Esophagus muscularis mucosa (tissue), 4 donors: ENCODE results near the gene ZDHHC19. TPM values are rescaled to one million over a fixed set of nuclear protein-coding genes. Genes with fewer than 3 reads are reported as not detected.

Source experiments
- DNase-seq: peaks from one replicate; pipeline ENCODE4 v3.0.0-alpha.2; 2017; ENCODE audit errors: extremely low spot score
- H3K27ac ChIP-seq, 4 donors: fragments of 200-600 bp; sonication (generic); replicated peaks in 1 of 4; 1 replicate in 3 of 4; 2 replicates in 1 of 4; pipeline ENCODE4 v1.5.1; 2016 to 2019; ENCODE audit warnings: mild to moderate bottlenecking in 1 of 4
- H3K27me3 ChIP-seq, 4 donors: fragments of 200-600 bp; sonication (generic); one replicate each; pipeline versions ENCODE4 v1.5.1 to v1.6.0; 2016 to 2019
- H3K36me3 ChIP-seq, 4 donors: fragments of 200-600 bp; sonication (generic); one replicate each; pipeline ENCODE4 v1.5.1; 2016 to 2019
- H3K4me1 ChIP-seq, 4 donors: fragments of 200-600 bp; sonication (generic); one replicate each; pipeline ENCODE4 v1.5.1; 2016 to 2019
- H3K4me3 ChIP-seq, 4 donors: fragments of 200-600 bp; sonication (generic); 1 replicate in 2 of 4; 2 replicates in 2 of 4; pipeline ENCODE4 v1.5.1; 2016 to 2019; ENCODE audit warnings: mild to moderate bottlenecking in 4 of 4, moderate library complexity in 1 of 4
- H3K9me3 ChIP-seq, 4 donors: fragments of 200-600 bp; sonication (generic); 1 replicate in 3 of 4; 2 replicates in 1 of 4; pipeline ENCODE4 v1.5.1; 2016 to 2019
- EP300 ChIP-seq: sonication (generic); formaldehyde crosslinking; IDR thresholded peaks from one replicate; pipeline ENCODE4 v1.6.1; 2017; ENCODE audit warnings: antibody characterized with exemption
- POLR2A ChIP-seq: fragments of 450-650 bp; IDR thresholded peaks from one replicate; pipeline ENCODE4 v1.6.1; 2017; ENCODE audit warnings: antibody characterized with exemption, moderate library complexity, mild to moderate bottlenecking, low read depth
- POLR2AphosphoS5 ChIP-seq, 2 donors: sonication (generic); formaldehyde crosslinking; IDR thresholded peaks; one replicate each; pipeline ENCODE4 v1.6.1; 2017; ENCODE audit warnings: antibody characterized with exemption in 2 of 2
- WGBS: methylation state at CpG from one replicate; pipeline ENCODE4 v1.1.5; 2018; 5-methylcytosine and 5-hydroxymethylcytosine counted together
- intact Hi-C: fragments of 100-400 bp; cut with DNase I; formaldehyde crosslinking; loops from one replicate; pipeline ENCODE4 v1.15.1; 2023
- total RNA-seq, 4 donors: library from RNA; depleted of rRNA; stranded (reverse); fragments of >200 nt; gene quantifications; one replicate each; pipeline versions ENCODE4 v1.1.0 to v1.2.1, GENCODE V29; 2016
- TF ChIP-seq, protein P1 (sequence below), 3 experiments: fragments of 200-600 bp in 2 of 3; fragments of 450-650 bp in 1 of 3; sonication (generic) in 2 of 3; IDR thresholded peaks; one replicate each; pipeline ENCODE4 v1.5.1; 2017 to 2019; ENCODE audit warnings: antibody characterized with exemption in 3 of 3, mild to moderate bottlenecking in 2 of 3, moderate library complexity in 1 of 3

The ZDHHC19 gene
- total RNA-seq, 4 donors from 2014 or later, result not detected

DNA sequence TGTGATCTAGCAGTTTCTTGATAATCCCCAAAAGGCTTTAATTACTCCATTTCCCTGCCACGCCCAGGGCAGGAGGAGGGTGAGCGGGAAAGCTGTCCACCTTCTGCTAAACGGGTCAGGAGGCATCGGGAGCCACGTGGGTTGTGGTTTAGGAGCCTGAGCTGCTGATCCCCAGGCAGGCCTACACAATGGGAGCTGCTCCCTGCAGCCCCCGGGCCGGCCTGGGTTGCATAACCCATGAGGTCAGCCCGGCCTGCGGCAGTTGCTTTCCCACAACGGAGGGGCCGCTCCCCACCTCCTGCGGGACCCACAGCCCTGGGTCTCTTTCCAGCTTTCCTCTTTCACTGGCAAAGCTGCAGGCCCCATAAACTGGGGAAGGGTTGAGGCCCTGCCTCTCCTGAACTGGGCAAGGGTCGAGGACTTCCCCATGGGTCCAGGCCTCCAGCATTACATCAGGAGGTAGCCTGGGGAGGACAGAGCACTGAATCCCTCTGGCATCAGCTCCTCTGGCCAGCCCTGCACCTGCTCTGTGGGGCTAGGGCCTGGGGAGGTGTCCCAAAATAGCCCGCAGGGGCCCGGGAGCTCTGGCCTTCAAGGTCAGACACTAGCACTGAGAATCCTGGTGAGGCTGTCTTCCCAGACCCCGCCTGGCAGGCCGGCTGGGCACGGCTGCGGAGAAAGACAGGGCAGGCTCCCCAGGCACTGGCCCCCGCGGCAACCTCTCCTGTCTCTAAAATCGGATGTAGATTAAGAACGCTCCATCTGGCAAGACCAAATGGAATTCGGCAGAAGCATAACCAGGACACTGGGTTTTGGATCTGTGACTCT, 47.3 kb downstream of the ZDHHC19 start:
- H3K27me3 ChIP-seq, result no peaks in the 10 kb centered on the region
- 79% methylated on average over 19 of the region's 24 CpGs for WGBS
- TF ChIP-seq POLR2AphosphoS5 (IDR thresholded peaks at IDR 0.05), result no peak
- TF ChIP-seq EP300, result no peak
- TF ChIP-seq, protein P1, sequence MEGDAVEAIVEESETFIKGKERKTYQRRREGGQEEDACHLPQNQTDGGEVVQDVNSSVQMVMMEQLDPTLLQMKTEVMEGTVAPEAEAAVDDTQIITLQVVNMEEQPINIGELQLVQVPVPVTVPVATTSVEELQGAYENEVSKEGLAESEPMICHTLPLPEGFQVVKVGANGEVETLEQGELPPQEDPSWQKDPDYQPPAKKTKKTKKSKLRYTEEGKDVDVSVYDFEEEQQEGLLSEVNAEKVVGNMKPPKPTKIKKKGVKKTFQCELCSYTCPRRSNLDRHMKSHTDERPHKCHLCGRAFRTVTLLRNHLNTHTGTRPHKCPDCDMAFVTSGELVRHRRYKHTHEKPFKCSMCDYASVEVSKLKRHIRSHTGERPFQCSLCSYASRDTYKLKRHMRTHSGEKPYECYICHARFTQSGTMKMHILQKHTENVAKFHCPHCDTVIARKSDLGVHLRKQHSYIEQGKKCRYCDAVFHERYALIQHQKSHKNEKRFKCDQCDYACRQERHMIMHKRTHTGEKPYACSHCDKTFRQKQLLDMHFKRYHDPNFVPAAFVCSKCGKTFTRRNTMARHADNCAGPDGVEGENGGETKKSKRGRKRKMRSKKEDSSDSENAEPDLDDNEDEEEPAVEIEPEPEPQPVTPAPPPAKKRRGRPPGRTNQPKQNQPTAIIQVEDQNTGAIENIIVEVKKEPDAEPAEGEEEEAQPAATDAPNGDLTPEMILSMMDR (IDR thresholded peaks at IDR 0.05), result no peak
- TF ChIP-seq POLR2A, result no peak

DNA sequence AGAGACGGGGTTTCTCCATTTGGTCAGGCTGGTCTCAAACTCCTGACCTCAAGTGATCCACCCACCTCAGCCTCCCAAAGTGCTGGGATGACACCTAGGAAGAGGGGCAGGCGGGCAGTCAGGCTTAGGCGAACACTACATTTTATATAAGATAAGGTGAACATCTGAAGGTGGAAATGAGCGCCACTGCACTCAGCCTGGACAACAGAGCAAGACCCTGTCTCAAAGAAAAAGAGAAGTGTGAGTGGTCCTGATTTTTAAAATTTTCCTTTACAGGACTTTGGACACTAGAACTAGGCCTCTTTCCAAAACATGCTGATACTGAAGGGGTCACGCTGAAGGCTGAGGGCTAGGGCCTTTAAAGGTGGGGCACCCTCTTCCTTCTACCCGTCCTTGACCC, 48.0 kb downstream of the ZDHHC19 start:
- Histone ChIP-seq H3K4me1 (peaks cover 0 to 5% (median 0%) of the 10 kb centered on the region in 4 donors), H3K4me3 (no peak overlapping the region), H3K36me3 (no peaks in the 10 kb centered on the region), H3K9me3 (no peaks in the 10 kb centered on the region), H3K27me3 (no peaks in the 10 kb centered on the region), H3K27ac (no peak overlapping the region)
- TF ChIP-seq, protein P1 (IDR thresholded peaks at IDR 0.05), result no peak
- TF ChIP-seq EP300 (no peak), POLR2AphosphoS5 (IDR thresholded peaks at IDR 0.05) (no peak), POLR2A (no peak)
- 97% methylated on average over 6 of the region's 6 CpGs for WGBS
- intact Hi-C loops, result no loop called here
- DNase-seq, result no peak

More for the DNA sequence above, 47.3 kb downstream of the ZDHHC19 start:
- no peaks in the 10 kb centered on the region for H3K9me3 ChIP-seq
- no peaks in the 10 kb centered on the region for H3K36me3 ChIP-seq
- H3K27ac ChIP-seq, result no peak overlapping the region
- intact Hi-C loops, result no loop called here
- H3K4me1 ChIP-seq, result peaks cover 0 to 5% (median 0%) of the 10 kb centered on the region in 4 donors
- no peak for DNase-seq
- no peak overlapping the region for H3K4me3 ChIP-seq

DNA sequence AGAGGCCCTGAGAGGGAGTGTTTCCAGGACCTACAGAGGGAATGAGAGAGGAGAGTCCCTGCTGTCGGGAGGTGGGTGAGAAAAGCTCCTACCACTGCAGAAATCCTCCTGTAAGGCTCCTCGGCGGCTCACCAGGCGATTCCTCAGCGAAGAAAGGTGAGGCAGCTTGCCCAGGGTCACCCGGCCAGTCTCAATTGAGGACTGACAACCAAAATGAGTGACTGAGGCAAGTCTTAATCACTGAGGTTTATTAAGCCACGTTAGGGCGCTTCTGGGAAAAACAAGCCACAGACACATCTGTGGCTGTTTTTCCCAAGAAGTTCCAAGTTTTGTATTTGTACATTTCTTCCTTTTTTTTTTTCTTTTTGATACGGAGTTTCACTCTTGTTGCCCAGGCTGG, 48.5 kb downstream of the ZDHHC19 start:
- Histone ChIP-seq H3K36me3 (no peaks in the 10 kb centered on the region), H3K4me1 (peaks cover 0 to 5% (median 0%) of the 10 kb centered on the region in 4 donors), H3K27me3 (no peaks in the 10 kb centered on the region), H3K9me3 (no peaks in the 10 kb centered on the region), H3K27ac (no peak overlapping the region), H3K4me3 (no peak overlapping the region)
- no peak for TF ChIP-seq EP300
- no peak for TF ChIP-seq POLR2A
- TF ChIP-seq, protein P1 (IDR thresholded peaks at IDR 0.05), result no peak
- TF ChIP-seq POLR2AphosphoS5 (IDR thresholded peaks at IDR 0.05), result no peak
- intact Hi-C loops, result no loop called here
- no peak for DNase-seq
- 78% methylated on average over 9 of the region's 9 CpGs for WGBS

DNA sequence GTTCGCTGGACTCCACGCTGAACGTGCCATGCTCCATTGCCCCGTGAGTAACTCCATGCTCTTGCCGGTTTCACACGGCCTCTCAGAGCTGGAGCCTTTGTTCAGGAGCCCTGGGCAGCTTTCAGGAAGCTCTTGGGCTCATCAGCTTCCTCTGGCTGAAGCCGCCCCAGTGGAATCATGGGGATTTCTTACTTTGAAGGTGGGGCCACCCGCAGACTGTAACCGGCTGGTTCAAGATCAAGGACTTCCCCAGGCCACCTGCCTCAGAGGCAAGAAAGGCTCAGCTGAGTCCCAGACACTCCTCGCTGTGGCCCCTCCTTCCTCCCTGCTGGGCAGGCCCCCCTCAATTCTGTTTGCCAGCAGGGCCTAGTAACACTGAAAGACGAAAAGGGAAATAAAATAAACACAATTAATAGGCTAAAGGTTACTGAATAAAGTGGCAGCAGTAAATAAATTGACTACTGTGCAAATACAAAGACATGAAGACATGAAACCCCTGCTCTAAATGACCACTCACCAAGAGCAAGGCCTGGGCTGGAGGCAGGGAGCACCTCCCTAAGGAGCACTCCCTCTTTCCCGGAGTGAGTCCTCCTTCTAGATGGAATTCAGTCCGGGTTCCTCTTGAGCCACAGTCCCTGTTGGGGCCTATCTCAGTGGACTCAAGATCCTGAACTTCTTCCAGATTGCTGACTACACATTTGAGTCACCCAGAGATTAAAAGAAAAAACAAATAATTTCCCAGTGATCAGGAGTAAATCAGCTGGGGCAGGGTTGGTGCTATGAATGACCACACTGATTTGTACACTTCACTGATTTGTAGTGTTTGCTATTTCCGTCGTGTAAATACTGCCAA, 51.0 kb downstream of the ZDHHC19 start:
- H3K4me1 ChIP-seq, result peaks cover 0 to 5% (median 0%) of the 10 kb centered on the region in 4 donors
- H3K36me3 ChIP-seq, result no peaks in the 10 kb centered on the region
- 70% methylated on average over 15 of the region's 15 CpGs for WGBS
- H3K9me3 ChIP-seq, result no peaks in the 10 kb centered on the region
- H3K4me3 ChIP-seq, result no peak overlapping the region
- no peaks in the 10 kb centered on the region for H3K27me3 ChIP-seq
- no peak for DNase-seq
- intact Hi-C loops, result no loop called here
- TF ChIP-seq, protein P1 (IDR thresholded peaks at IDR 0.05), result no peak
- TF ChIP-seq POLR2AphosphoS5 (IDR thresholded peaks at IDR 0.05), result no peak
- no peak for TF ChIP-seq POLR2A
- TF ChIP-seq EP300, result no peak
- no peak overlapping the region for H3K27ac ChIP-seq
